ENCODE results near the gene APOBEC3B. TPM values are rescaled to one million over a fixed set of nuclear protein-coding genes. Genes with fewer than 3 reads are reported as not detected.

The APOBEC3B gene
- 1.5 to 4.9 TPM (median 3.4 TPM) in 3 replicates for polyA plus RNA-seq
- 1.6 TPM for polyA plus RNA-seq (2011; ENCODE audit: low read depth)
- polyA plus RNA-seq (2011; cell fraction: cytosol; rRNA removed): 1.5 and 1.8 TPM in 2 replicates
- 1.7 and 2.3 TPM in 2 replicates for polyA plus RNA-seq (2011; cell fraction: nucleus; rRNA removed)
- polyA plus RNA-seq (2012; ENCODE audit: low replicate concordance): 1.7 and 4.8 TPM in 2 replicates
- 2.0 to 3.7 TPM (median 2.8 TPM) in 3 replicates for polyA minus RNA-seq
- not detected for polyA minus RNA-seq (2011; cell fraction: cytosol; rRNA and poly(A)+ RNA removed)
- polyA minus RNA-seq (2011; cell fraction: nucleus; rRNA and poly(A)+ RNA removed): 0.39 and 0.84 TPM in 2 replicates

DNA sequence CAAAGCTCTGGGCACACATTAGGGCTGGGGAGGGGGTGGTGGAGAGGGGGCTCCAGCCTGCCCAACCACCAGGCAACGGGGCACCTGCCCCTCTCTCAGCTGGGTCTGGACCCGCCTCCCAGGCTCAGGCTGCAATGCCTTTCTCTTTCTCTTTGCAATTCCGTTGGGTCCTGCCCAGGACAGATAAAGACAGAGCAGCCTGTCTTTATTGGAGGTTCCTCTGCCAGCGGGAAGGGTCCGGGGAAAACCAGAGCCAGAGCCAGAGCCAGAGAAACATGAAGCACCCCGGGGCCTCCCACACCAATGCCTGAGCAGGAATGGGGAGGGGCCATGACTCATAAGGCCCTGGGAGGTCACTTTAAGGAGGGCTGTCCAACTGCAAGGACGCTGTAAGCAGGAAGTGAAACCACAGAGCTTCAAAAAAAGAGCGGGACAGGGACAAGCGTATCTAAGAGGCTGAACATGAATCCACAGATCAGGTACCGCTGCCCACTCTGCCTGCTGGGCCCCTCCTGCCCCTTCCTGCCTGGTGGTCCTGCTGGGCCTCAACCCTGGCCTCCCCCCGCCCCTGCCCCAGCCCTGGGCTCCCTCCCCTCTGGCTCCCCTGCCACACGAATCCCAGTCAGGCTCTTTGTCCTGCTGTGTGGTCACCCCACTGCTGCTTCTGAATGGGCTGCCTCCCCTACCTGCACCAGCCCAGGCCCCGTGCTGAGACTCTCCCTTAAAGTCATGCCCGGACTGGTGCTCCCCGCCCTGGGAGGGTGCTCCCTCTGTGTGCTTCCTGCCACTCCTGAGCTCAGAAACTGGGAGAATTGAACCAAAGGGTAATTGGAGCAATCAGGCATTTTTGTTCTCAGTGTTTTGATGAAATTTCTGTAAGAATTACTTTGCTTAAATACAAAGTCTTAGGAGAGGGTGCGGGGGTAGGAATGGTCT is at the start of gene APOBEC3B:
Gene APOBEC3B, plus strand, starts transcription at position 356 of the 936 bp plus-strand sequence. Its CDS starts 107 bp downstream, at position 463.
- DNase-seq (ENCODE audit: low read depth, low spot score): peak; percentile 32
- peak within 1 kb of the TSS; percentile 78 for H2AFZ ChIP-seq (ENCODE audit: control insufficient read depth, low read length)
- H3K4me1 ChIP-seq (ENCODE audit: control insufficient read depth, extremely low read depth, insufficient read depth, low read length): peaks cover 22% of the 10 kb centered on the region
- H3K27ac ChIP-seq (ENCODE audit: control insufficient read depth, insufficient read depth, low read length): peak within 1 kb of the TSS; percentile 71
- H3K36me3 ChIP-seq (ENCODE audit: control insufficient read depth in 2 of 2, extremely low read depth in 1 of 2, insufficient read depth in 2 of 2, low read length in 2 of 2): no peaks in the 10 kb centered on the region
- no peaks in the 10 kb centered on the region for H3K79me2 ChIP-seq (ENCODE audit: control insufficient read depth, insufficient read depth, low read length)
- dilution Hi-C loops (cut with MboI; ENCODE audit: extremely low pct_ligation_motif_present, low sequenced_read_pairs): no loop called here
- H3K4me3 ChIP-seq (ENCODE audit: control insufficient read depth in 2 of 3, extremely low read depth in 1 of 3, insufficient read depth in 2 of 3, low read depth in 1 of 3, low read length in 3 of 3): peak within 1 kb of the TSS in 2 of 3 experiments; percentile 23 to 49
- no peaks in the 10 kb centered on the region for H3K27me3 ChIP-seq (ENCODE audit: control insufficient read depth, extremely low read depth, insufficient read depth, low read length)
- FAIRE-seq: peak; percentile 93
- TF ChIP-seq, protein P1, sequence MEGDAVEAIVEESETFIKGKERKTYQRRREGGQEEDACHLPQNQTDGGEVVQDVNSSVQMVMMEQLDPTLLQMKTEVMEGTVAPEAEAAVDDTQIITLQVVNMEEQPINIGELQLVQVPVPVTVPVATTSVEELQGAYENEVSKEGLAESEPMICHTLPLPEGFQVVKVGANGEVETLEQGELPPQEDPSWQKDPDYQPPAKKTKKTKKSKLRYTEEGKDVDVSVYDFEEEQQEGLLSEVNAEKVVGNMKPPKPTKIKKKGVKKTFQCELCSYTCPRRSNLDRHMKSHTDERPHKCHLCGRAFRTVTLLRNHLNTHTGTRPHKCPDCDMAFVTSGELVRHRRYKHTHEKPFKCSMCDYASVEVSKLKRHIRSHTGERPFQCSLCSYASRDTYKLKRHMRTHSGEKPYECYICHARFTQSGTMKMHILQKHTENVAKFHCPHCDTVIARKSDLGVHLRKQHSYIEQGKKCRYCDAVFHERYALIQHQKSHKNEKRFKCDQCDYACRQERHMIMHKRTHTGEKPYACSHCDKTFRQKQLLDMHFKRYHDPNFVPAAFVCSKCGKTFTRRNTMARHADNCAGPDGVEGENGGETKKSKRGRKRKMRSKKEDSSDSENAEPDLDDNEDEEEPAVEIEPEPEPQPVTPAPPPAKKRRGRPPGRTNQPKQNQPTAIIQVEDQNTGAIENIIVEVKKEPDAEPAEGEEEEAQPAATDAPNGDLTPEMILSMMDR (optimal IDR thresholded peaks at IDR 0.05 in 1 of 3, IDR thresholded peaks at IDR 0.05 in 1 of 3, conservative IDR thresholded peaks at IDR 0.05 in 1 of 3; ENCODE audit: extremely low read depth in 1 of 3, insufficient read depth in 2 of 3, low read length in 3 of 3): no peak
- TF ChIP-seq EZH2 (IDR thresholded peaks at IDR 0.05; ENCODE audit: low read length): no peak
- peak within 1 kb of the TSS; percentile 69 for H3K4me2 ChIP-seq (ENCODE audit: control insufficient read depth, extremely low read depth, insufficient read depth, low read depth, low read length)
- H3K9me1 ChIP-seq (ENCODE audit: control insufficient read depth, extremely low read depth, insufficient read depth, low read length): no peaks in the 10 kb centered on the region
- H3K9me3 ChIP-seq (ENCODE audit: control insufficient read depth, low read depth, low read length): peaks cover 2% of the 10 kb centered on the region
- no peaks in the 10 kb centered on the region for H4K20me1 ChIP-seq (ENCODE audit: control insufficient read depth, extremely low read depth, insufficient read depth, low read length)
- peak within 1 kb of the TSS; percentile 61 for H3K9ac ChIP-seq (ENCODE audit: control insufficient read depth, extremely low read depth, insufficient read depth, low read length)

DNA sequence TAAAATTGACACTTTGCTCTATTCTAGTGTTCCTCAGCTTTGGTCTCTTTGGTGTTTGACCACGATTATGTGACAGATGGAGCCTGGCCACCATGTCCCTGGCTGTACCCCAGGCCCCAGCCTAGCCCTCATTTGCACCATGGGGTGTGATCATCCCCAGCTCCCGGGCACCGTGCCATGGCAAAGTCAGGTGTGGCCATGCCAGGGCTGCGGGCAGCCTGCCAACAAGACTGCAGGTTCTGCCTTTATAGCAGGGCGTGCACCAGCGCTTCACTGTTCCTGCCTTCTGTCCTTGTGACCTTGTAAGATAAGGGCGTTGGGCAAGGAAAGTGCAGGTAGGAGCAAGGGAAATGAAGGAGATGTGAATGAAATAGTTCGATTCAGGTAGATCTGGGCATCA is 47.1 kb upstream of the APOBEC3B start:
- no peak for DNase-seq (ENCODE audit: low read depth, low spot score)

More for the DNA sequence above, 47.1 kb upstream of the APOBEC3B start:
- H3K27ac ChIP-seq (ENCODE audit: control insufficient read depth, insufficient read depth, low read length): no peak overlapping the region
- no peak overlapping the region for H3K9ac ChIP-seq (ENCODE audit: control insufficient read depth, extremely low read depth, insufficient read depth, low read length)
- dilution Hi-C loops (cut with MboI; ENCODE audit: extremely low pct_ligation_motif_present, low sequenced_read_pairs): no loop called here
- H4K20me1 ChIP-seq (ENCODE audit: control insufficient read depth, extremely low read depth, insufficient read depth, low read length): no peaks in the 10 kb centered on the region
- no peak for TF ChIP-seq EZH2 (IDR thresholded peaks at IDR 0.05; ENCODE audit: low read length)
- TF ChIP-seq, protein P1 (optimal IDR thresholded peaks at IDR 0.05 in 1 of 3, IDR thresholded peaks at IDR 0.05 in 1 of 3, conservative IDR thresholded peaks at IDR 0.05 in 1 of 3; ENCODE audit: extremely low read depth in 1 of 3, insufficient read depth in 2 of 3, low read length in 3 of 3): no peak
- FAIRE-seq: peak; percentile 52
- H3K4me3 ChIP-seq (ENCODE audit: control insufficient read depth in 2 of 3, extremely low read depth in 1 of 3, insufficient read depth in 2 of 3, low read depth in 1 of 3, low read length in 3 of 3): no peak overlapping the region
- no peak overlapping the region for H3K4me2 ChIP-seq (ENCODE audit: control insufficient read depth, extremely low read depth, insufficient read depth, low read depth, low read length)
- peaks cover 10% of the 10 kb centered on the region for H3K27me3 ChIP-seq (ENCODE audit: control insufficient read depth, extremely low read depth, insufficient read depth, low read length)
- no peaks in the 10 kb centered on the region for H3K9me3 ChIP-seq (ENCODE audit: control insufficient read depth, low read depth, low read length)
- H2AFZ ChIP-seq (ENCODE audit: control insufficient read depth, low read length): no peak overlapping the region
- no peaks in the 10 kb centered on the region for H3K4me1 ChIP-seq (ENCODE audit: control insufficient read depth, extremely low read depth, insufficient read depth, low read length)
- no peaks in the 10 kb centered on the region for H3K36me3 ChIP-seq (ENCODE audit: control insufficient read depth in 2 of 2, extremely low read depth in 1 of 2, insufficient read depth in 2 of 2, low read length in 2 of 2)
- no peaks in the 10 kb centered on the region for H3K79me2 ChIP-seq (ENCODE audit: control insufficient read depth, insufficient read depth, low read length)
- H3K9me1 ChIP-seq (ENCODE audit: control insufficient read depth, extremely low read depth, insufficient read depth, low read length): no peaks in the 10 kb centered on the region

All from keratinocyte (primary cell).